Cardiac fibroblast (primary cell): ENCODE measurements around the gene SIGMAR1.

Experiments used
- DNase-seq, 2 donors: peaks; one replicate each; pipeline versions ENCODE4 v3.0.0 to v3.0.0-alpha.2; 2010; ENCODE audit warnings: low read depth in 2 of 2
- H3K4me3 ChIP-seq, 2 donors: replicated peaks in 1 of 2; 1 replicate in 1 of 2; 2 replicates in 1 of 2; pipeline ENCODE4 v1.5.1; 2011; ENCODE audit warnings: low read depth in 2 of 2, low read length in 2 of 2, mild to moderate bottlenecking in 2 of 2, moderate library complexity in 1 of 2
- TF ChIP-seq, protein P1 (sequence below): IDR thresholded peaks from one replicate; pipeline ENCODE4 v1.5.1; 2011; ENCODE audit warnings: low read depth, mild to moderate bottlenecking, low read length, inconsistent platforms

Gene SIGMAR1

DNA sequence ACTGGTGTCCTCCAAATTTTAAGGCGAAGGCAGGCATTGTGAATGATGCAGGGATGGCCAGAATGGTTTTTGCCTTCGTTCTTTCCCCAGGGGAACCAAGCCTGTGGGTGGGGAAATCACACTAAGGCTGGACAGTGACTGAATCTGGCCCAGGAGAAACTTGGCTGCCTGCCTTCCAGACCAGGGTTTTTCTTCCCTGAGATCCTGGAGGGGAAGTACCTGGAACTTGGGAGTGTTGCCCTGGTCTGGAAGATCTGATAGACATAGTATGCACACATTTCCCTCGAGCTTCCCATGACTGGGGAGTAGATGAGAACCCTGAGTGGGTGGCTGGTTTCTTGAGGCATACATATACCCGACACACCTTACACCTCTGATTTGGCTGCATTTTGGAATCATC lies 13.7 kb upstream of the SIGMAR1 start:
- TF ChIP-seq, protein P1, sequence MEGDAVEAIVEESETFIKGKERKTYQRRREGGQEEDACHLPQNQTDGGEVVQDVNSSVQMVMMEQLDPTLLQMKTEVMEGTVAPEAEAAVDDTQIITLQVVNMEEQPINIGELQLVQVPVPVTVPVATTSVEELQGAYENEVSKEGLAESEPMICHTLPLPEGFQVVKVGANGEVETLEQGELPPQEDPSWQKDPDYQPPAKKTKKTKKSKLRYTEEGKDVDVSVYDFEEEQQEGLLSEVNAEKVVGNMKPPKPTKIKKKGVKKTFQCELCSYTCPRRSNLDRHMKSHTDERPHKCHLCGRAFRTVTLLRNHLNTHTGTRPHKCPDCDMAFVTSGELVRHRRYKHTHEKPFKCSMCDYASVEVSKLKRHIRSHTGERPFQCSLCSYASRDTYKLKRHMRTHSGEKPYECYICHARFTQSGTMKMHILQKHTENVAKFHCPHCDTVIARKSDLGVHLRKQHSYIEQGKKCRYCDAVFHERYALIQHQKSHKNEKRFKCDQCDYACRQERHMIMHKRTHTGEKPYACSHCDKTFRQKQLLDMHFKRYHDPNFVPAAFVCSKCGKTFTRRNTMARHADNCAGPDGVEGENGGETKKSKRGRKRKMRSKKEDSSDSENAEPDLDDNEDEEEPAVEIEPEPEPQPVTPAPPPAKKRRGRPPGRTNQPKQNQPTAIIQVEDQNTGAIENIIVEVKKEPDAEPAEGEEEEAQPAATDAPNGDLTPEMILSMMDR: no peak
- peak; percentile 64 to 71 for DNase-seq

DNA sequence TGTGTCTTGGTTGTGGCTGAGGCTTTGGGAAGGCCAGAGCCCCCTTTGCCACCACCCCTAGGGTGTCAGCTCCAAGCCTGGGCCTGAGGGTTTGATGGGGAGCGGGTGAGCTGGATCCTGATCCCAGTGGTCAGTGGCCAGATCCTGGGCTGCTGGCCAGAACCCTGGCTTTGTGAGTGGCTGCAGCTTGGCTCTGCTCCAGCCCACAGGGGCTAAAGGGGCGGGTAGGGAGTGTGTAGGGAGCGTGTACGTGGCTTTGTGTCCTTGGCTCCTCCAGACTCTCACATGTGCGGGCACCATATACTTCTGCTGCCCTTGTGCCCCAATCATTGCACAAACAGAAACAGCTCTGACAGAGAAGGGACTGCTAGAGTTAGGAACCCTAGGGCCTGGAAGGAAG lies 13.2 kb upstream of the SIGMAR1 start:
- TF ChIP-seq, protein P1: no peak
- no peak overlapping the region for H3K4me3 ChIP-seq
- peak; percentile 25 to 65 for DNase-seq

More for the DNA sequence above, 13.7 kb upstream of the SIGMAR1 start:
- peak overlapping the region; percentile 25 to 42 for H3K4me3 ChIP-seq

DNA sequence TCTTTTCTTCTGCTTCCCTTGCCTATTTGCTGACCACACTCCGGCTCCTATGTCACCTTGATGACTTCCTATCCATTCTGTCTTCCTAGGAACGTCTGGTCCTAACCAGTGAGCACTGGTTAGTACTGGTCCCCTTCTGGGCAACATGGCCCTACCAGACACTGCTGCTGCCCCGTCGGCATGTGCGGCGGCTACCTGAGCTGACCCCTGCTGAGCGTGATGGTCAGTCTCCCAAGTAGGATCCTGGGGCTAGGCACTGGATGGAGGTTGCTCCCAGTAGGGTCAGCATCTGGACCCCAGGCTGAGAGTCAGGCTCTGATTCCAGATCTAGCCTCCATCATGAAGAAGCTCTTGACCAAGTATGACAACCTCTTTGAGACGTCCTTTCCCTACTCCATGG lies 11.1 kb upstream of the SIGMAR1 start:
- TF ChIP-seq, protein P1: no peak
- DNase-seq: no peak
- H3K4me3 ChIP-seq: no peak overlapping the region

DNA sequence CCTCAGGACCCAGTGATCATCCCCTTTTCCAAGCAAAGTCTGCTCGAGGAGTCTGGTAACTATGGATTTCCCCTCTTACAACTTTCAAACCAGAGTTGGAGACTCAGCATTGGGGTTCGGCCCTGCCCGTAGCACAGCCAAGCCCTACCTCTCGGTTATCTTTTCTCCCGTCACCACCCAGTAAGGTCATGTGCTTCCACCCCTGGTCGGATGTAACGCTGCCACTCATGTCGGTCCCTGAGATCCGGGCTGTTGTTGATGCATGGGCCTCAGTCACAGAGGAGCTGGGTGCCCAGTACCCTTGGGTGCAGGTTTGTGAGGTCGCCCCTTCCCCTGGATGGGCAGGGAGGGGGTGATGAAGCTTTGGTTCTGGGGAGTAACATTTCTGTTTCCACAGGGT lies 10.1 kb upstream of the SIGMAR1 start:
- H3K4me3 ChIP-seq: peak overlapping the region; percentile 61 to 76
- no peak for DNase-seq
- TF ChIP-seq, protein P1: no peak

DNA sequence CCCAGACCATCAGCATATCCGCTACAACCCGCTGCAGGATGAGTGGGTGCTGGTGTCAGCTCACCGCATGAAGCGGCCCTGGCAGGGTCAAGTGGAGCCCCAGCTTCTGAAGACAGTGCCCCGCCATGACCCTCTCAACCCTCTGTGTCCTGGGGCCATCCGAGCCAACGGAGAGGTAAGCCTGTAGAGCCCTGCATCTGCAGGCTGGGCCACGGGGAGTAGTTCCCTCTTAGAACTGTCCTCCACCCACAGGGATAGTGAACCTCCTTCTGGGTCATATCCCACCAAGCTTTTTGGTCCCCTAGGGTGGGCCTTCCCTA lies 9.5 kb upstream of the SIGMAR1 start:
- H3K4me3 ChIP-seq: peak overlapping the region; percentile 61 to 76
- TF ChIP-seq, protein P1: no peak
- DNase-seq: no peak

DNA sequence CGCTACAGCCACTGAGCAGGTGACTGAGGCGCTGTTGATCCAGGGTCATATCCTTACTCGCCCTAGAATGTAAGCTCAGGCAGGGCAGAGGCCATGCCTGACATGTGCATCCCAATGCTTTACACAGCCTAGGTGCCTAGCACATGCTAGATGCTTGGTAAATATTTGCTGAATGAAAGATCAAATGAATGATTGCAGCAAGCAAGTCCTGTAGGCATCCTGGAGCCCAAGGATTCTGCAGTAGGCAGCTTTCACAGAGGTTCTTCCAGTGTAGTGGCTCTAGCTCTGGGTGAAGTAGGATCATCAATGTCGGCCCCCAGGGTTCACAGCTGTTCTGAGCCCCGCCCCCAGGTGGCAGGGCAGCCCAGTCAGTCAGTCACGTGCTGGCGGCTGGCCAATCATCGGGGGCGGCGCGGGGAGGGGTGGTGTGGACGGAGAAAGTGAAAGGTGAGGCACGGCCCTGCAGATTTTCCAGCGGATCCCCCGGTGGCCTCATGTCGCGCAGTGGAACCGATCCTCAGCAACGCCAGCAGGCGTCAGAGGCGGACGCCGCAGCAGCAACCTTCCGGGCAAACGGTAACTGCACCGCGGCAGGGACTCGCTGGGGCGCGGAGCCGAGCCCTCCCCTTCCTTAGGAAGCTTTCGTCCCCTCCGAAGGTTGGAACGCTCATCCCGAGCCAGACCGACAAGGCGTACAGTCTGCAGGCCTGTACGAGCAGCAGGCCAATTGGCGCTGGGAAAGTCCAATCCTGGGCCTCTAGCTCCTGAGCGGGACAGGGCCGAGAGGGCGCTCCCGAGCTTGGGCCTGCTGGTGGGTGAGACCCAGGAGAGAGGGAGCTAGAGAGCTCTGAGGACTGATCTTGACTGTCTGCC lies 8.9 kb upstream of the SIGMAR1 start, which contains the start of gene GALT:
Gene GALT, plus strand, starts transcription at position 465 of the 873 bp plus-strand sequence. Its CDS starts 30 bp downstream, at position 495.
- TF ChIP-seq, protein P1: peak; percentile 58
- DNase-seq: peak; percentile 81 to 87
- peak within 1 kb of the TSS; percentile 61 to 76 for H3K4me3 ChIP-seq
